SK-N-SH treated with all-trans-retinoic acid at 6 μM for 48 hours (cell line): ENCODE measurements around the gene FAM83D.

ENCODE experiments used
- BACH2 ChIP-seq: fragments of 250-450 bp; sonication (Bioruptor Pico); IDR thresholded peaks from 2 replicates; pipeline ENCODE4 v1.9.0; 2021; ENCODE audit warnings: mild to moderate bottlenecking, borderline replicate concordance
- ISL1 ChIP-seq: fragments of 250-450 bp; sonication (Bioruptor Pico); IDR thresholded peaks from 2 replicates; pipeline ENCODE4 v2.1.2; 2022; ENCODE audit warnings: mild to moderate bottlenecking, moderate library complexity
- RARB ChIP-seq: fragments of 250-450 bp; sonication (Bioruptor Pico); IDR thresholded peaks from 2 replicates; pipeline ENCODE4 v1.8.0; 2021; ENCODE audit warnings: mild to moderate bottlenecking, moderate library complexity
- ZFP3 ChIP-seq: fragments of 250-450 bp; sonication (Bioruptor Pico); IDR thresholded peaks from 2 replicates; pipeline ENCODE4 v1.5.0; 2020; ENCODE audit warnings: mild to moderate bottlenecking, moderate library complexity
- ZFP30 ChIP-seq: fragments of 450-650 bp; formaldehyde crosslinking; IDR thresholded peaks from 2 replicates; pipeline ENCODE4 v1.5.0; 2022; ENCODE audit warnings: mild to moderate bottlenecking, moderate library complexity
- ZNF565 ChIP-seq: fragments of 450-650 bp; formaldehyde crosslinking; conservative IDR thresholded peaks from 2 replicates; pipeline ENCODE4 v1.5.0; 2020; ENCODE audit warnings: low read depth, mild to moderate bottlenecking, moderate library complexity
- TF ChIP-seq, protein P1 (sequence below): fragments of 250-450 bp; sonication (Bioruptor Pico); IDR thresholded peaks from 2 replicates; pipeline ENCODE4 v1.8.0; 2020; ENCODE audit warnings: mild to moderate bottlenecking, moderate library complexity, borderline replicate concordance
- TF ChIP-seq, protein P2 (sequence below): fragments of 250-450 bp; sonication (Bioruptor Pico); IDR thresholded peaks from 2 replicates; pipeline ENCODE4 v1.5.1; 2020; ENCODE audit warnings: low read depth, mild to moderate bottlenecking, moderate library complexity
- TF ChIP-seq, protein P3 (sequence below): fragments of 250-450 bp; sonication (Bioruptor Pico); IDR thresholded peaks from 2 replicates; pipeline ENCODE4 v1.5.0; 2020; ENCODE audit warnings: mild to moderate bottlenecking, moderate library complexity

DNA sequence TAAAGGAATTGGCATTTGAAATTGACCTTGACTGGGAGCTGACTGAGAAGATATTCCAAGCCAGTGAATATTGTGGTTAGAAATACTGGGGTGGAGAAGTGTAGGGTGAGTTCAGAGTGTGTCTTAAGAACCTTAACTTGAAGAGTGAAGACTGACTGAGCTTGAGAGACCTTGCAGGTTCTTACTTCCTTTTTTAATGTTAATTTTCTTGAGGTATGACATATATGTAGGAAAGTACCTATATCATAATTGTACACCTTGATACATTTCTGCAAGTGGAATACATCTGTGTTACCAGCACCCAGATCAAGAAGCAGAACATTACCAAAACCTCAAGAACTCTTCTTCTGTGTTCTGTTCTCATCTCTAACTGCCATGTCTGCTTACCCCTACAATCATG is 46.9 kb downstream of the FAM83D start:
- no peak for TF ChIP-seq BACH2 (CRISPR knock-in tag)
- no peak for TF ChIP-seq ZNF565 (CRISPR knock-in tag)
- TF ChIP-seq, protein P1, sequence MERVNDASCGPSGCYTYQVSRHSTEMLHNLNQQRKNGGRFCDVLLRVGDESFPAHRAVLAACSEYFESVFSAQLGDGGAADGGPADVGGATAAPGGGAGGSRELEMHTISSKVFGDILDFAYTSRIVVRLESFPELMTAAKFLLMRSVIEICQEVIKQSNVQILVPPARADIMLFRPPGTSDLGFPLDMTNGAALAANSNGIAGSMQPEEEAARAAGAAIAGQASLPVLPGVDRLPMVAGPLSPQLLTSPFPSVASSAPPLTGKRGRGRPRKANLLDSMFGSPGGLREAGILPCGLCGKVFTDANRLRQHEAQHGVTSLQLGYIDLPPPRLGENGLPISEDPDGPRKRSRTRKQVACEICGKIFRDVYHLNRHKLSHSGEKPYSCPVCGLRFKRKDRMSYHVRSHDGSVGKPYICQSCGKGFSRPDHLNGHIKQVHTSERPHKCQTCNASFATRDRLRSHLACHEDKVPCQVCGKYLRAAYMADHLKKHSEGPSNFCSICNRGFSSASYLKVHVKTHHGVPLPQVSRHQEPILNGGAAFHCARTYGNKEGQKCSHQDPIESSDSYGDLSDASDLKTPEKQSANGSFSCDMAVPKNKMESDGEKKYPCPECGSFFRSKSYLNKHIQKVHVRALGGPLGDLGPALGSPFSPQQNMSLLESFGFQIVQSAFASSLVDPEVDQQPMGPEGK (CRISPR knock-in tag) = no peak
- TF ChIP-seq ZFP30 (CRISPR knock-in tag) = no peak
- TF ChIP-seq ISL1 = no peak
- no peak for TF ChIP-seq RARB (CRISPR knock-in tag)
- TF ChIP-seq, protein P2, sequence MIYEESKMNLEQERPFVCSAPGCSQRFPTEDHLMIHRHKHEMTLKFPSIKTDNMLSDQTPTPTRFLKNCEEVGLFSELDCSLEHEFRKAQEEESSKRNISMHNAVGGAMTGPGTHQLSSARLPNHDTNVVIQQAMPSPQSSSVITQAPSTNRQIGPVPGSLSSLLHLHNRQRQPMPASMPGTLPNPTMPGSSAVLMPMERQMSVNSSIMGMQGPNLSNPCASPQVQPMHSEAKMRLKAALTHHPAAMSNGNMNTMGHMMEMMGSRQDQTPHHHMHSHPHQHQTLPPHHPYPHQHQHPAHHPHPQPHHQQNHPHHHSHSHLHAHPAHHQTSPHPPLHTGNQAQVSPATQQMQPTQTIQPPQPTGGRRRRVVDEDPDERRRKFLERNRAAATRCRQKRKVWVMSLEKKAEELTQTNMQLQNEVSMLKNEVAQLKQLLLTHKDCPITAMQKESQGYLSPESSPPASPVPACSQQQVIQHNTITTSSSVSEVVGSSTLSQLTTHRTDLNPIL (CRISPR knock-in tag) = no peak
- TF ChIP-seq, protein P3, sequence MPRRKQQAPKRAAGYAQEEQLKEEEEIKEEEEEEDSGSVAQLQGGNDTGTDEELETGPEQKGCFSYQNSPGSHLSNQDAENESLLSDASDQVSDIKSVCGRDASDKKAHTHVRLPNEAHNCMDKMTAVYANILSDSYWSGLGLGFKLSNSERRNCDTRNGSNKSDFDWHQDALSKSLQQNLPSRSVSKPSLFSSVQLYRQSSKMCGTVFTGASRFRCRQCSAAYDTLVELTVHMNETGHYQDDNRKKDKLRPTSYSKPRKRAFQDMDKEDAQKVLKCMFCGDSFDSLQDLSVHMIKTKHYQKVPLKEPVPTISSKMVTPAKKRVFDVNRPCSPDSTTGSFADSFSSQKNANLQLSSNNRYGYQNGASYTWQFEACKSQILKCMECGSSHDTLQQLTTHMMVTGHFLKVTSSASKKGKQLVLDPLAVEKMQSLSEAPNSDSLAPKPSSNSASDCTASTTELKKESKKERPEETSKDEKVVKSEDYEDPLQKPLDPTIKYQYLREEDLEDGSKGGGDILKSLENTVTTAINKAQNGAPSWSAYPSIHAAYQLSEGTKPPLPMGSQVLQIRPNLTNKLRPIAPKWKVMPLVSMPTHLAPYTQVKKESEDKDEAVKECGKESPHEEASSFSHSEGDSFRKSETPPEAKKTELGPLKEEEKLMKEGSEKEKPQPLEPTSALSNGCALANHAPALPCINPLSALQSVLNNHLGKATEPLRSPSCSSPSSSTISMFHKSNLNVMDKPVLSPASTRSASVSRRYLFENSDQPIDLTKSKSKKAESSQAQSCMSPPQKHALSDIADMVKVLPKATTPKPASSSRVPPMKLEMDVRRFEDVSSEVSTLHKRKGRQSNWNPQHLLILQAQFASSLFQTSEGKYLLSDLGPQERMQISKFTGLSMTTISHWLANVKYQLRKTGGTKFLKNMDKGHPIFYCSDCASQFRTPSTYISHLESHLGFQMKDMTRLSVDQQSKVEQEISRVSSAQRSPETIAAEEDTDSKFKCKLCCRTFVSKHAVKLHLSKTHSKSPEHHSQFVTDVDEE (CRISPR knock-in tag) = no peak
- no peak for TF ChIP-seq ZFP3
